Inflammatory macrophage (primary cell): ENCODE results near the gene NLN.

Experiments
- DNase-seq, 2 donors: peaks; one replicate each; pipeline ENCODE4 v3.0.0-alpha.2; 2020 to 2022

Gene NLN

DNA sequence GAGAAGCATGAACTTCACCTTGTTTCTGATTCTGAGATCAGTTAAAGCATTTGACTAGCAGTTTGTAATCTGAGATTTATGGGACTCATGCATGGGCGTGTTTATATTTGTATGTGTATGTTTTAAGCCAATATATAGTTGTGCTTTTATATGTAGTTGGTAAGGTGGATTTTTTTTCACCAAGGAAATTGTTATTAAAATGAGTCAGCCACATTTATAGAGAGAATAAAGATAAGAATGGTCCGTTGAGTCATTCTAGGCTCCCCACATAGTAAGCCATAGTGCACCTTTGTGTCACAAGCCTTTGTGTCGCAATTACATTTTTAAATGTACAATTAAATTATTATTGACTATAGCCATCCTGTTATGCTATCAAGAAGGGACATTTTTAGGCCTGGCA is 89.0 kb downstream of the NLN start:
- DNase-seq = no peak

DNA sequence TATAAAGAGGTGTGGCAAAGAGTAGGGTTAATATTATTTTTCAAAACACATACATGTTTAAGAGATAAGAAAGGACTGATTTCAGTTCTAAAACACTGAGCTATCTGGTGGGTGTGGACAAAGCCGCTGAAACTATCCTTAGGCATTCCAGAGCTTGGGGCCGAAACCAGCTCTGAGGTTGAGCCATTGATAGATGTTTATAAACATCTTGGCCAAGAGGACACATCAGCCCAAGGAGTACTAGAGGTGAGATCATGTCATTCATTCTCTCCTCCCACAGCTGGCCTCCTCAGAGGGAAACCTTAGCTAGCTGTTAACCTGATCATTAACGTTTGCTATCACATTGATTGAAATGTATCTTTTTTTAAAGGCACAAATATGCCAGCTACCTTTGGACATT is 89.9 kb downstream of the NLN start:
- no peak for DNase-seq

DNA sequence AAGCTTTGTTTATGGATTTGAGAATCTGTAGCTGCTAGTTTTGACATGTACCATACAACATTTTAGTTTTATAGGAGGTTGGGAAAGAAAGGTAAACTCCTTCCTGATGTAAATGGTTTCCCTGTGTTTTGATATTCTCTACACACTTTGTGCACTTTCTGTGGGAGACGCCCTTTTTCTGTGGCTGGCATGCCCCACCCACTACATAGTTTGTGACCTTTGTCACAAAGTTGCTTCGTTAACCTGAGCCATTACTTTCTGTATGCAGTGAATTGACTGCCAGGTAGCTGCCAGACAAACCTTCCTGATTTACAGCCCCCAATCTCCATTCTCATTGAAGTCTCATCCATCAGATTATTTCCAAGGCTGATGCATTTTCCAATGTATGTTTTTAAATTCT is 90.6 kb downstream of the NLN start:
- DNase-seq = no peak

DNA sequence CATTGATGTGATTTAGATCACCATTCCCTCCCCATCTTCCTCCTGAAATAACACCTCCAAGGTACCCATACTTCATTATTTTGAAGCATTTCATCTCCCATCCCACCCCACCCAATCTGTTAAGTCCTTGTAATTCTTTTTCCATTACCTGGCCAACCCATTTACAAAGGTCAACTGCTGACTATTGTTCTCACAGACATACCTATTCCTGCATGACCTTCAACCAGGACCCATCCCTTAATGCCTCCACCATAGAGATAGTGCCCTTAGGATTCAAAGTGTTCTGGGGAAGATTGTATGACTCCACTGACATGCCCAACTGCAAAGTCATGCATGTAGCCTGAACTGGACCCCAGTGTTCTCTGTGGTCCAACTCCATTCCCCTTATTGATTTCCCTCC is 91.2 kb downstream of the NLN start:
- DNase-seq = no peak

DNA sequence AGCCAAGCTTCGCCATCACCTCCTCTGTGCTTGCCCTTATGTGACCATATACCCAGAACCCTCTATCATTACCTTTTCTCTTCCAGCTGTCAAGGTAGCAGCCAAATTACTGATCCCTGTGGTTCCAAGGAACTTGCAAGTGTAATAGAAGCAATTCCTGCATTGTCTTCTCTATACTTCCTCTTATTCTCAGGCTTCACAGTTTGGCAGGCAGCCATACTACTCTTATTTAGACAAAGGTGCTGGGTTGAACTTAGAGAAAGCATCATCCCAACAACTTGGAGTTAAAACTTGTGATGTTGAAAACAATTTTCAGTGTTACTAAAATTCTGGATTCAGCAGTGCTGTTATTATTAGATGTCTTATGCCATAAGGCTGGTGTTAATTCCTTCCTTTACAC is 93.2 kb downstream of the NLN start:
- DNase-seq = peak; percentile 8 to 29

DNA sequence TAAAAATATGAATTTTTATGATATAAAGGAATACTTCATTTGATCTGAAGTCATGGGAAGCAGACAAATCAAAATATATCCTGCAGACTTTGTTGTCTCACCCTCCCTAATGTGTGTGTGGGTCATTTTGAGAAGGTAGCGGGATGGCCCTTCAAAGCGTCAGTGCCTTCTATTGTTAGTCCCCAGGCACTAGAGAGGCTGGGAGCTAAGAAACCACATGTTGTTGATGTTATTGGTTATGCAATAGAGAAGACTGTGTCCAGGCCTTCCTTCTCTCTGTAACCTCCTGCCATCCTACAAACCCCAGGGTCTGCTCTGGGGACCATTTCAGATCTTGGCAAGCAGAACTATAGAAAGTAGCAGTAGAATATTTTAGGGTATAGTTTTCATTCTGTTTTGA is 94.7 kb downstream of the NLN start:
- DNase-seq = no peak

DNA sequence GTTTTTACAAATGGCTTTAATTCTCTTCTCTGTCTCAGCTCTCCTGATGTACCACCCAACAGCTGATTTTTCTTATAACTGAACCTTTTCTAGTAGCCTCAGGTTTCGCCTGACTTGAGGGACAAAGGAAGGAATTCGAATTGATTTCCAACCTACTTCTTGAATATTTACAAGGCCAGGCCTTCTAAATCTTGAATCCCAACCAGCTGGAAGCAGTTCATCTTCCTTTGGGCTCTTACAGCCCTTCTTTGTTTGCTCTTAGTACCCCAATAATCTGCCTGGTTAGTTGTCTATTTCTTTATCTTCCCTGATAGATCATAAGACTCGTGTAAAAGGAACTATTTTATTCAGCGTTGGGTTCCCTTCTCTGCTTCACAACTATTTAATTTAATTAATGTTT is 95.9 kb downstream of the NLN start:
- DNase-seq = no peak

DNA sequence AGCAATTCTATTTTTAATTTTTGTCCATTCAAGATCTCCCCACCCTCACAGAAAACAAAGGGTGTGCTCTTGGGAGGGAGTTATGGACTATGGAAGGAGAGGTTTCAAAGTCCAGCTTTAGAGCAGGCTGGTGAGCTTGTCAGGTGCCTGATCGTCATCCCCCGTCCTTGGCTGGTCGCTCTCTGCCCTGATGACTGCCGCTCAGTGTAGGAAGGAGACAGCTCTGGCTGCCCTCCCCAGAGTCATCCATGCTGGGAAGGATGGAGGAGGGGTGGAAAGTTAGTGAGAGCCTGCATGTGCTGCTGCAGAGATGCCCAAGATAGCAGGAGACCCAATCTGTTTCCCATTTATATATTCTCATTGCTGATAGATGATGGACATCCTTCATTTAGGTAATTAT is 96.6 kb downstream of the NLN start:
- no peak for DNase-seq

DNA sequence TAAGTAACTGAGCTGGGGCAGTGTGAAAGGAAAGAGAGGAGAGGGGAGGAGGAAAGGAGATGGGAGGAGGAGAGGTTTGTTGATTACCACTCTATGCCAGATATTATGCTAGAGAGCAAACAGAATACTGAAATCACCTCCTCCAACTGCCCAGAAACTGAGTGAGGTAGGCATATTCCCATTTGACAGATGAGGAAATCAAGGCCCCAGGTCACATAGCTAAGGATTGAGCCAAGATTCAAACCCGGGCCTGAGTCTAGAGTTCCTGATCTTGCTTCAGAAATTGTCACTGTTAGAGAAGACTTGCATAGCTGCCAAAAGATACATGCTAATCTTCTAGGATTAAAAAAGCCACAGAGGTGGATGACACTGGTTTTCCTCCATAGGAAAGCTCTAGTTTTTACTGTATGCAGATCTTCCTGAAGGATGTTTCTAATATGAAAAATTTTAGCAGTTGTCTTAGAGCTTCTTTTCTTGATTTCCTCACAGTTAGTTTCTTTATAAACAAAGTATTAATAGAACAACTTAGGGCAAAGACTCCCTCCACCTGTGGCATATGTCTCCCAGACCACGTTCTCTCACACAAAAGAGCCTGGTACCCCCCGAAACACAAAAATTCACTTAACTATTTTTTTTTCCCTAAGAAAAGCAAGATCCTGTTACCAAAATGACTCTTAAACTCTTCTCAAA is 97.4 kb downstream of the NLN start:
- no peak for DNase-seq

DNA sequence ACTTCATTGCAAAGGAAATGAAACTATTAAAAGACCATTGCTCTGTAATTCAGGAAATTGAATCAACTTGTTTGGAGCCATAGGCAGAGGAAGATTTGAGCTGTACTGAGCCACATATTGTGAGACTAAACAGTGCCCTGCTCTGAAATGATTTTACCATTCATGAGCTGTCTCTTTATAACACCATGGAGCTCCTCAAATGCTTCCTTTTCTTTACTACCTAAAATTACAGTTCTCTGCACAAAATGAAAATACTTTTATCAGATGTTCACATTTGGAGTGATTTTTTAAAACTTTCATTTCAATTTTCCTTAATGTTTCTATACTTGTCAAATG is 97.9 kb downstream of the NLN start:
- DNase-seq = no peak

DNA sequence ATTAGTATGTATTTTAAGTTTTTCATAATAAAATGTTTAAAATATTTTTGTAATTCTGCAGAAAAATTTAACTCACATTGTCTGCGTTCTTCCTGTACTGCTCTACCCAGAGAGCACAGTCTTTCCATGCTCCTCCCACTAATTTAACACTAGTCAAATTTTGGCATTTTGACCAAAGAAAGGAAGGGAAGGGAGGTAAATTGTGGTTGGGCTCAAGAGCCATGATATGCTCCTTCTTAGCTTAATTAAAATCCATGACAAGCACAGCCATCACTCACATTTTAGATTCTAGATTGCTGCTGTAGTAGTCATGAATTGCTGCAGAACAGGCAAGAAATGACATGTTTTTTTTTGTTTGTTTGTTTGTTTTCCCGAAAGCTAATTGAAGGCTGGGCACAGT is 98.4 kb downstream of the NLN start:
- no peak for DNase-seq

DNA sequence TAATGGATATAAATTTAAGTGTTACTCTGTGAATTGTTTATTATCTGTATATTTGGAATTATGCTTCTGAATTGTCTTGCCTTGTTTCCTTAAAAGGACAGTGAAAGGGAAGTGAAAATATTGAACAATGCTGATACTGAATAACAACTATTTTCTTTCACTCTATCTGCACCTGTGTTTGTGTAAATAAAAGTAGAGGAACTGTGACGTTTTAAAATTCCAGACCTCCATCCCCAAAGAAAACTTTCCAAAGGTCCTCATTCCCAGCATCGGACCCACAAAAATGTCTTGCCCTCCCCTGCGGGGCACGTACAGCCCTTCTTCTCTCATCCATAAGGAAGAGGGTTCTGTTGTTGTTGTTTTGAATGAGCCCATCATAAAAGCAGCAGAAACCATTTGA is 100.0 kb downstream of the NLN start:
- no peak for DNase-seq

DNA sequence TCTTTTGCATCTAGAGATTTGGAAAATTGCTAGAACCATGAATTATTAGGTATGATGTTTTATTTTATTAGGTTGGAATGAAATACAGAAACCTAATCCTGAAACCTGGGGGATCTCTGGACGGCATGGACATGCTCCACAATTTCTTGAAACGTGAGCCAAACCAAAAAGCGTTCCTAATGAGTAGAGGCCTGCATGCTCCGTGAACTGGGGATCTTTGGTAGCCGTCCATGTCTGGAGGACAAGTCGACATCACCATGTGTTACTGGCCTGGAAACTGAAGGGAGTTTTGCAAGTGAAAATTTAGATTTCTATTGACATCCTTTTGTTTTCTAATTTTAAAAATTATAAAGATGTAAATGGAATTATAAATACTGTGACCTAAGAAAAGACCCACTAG is 100.7 kb downstream of the NLN start:
- no peak for DNase-seq

DNA sequence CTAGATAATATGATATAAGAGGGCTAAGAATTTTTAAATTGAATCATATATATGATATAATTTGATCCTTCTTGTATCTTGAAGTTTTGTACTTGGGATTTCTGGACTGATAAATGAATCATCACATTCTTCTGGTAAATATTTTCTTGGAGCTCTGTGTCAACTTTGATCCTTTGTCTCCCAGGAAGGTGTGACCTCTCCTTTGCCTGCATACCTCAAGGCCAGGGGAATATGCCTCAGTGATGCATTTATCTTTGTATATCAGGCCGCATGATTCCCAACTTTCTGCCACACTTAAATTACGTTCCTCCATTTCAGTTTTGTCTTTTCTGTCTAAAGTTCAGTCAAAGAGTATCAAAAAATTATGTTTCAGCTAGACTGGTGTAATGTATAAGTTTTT is 101.2 kb downstream of the NLN start:
- no peak for DNase-seq

DNA sequence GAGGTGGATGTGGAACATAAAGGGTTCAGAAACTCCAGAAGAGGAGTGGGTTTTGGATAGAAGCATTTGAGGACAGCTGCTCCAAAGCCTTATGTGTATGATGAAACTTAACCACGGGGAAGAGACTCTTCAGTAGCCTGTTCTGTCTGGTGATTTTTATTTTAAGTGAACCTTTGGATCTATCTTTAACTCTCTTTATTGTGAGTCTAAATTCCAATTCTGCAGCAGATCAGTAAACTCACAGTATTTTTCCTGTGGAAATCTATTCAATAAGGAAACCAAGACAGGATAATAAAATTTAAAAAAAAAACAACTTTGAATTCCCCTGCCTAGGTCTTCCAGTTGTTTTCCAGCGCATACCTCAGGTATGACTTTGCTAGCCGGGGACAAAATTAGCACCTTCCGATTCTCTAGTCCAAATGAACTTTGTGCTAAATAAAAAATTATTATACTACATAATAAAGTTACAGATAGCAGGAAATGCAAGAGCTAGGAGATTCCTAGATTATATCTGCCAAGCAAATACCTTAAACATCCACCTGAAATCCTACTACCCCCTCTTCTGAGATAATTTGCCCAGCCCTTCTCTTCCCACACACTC is 101.9 kb downstream of the NLN start:
- DNase-seq = no peak

DNA sequence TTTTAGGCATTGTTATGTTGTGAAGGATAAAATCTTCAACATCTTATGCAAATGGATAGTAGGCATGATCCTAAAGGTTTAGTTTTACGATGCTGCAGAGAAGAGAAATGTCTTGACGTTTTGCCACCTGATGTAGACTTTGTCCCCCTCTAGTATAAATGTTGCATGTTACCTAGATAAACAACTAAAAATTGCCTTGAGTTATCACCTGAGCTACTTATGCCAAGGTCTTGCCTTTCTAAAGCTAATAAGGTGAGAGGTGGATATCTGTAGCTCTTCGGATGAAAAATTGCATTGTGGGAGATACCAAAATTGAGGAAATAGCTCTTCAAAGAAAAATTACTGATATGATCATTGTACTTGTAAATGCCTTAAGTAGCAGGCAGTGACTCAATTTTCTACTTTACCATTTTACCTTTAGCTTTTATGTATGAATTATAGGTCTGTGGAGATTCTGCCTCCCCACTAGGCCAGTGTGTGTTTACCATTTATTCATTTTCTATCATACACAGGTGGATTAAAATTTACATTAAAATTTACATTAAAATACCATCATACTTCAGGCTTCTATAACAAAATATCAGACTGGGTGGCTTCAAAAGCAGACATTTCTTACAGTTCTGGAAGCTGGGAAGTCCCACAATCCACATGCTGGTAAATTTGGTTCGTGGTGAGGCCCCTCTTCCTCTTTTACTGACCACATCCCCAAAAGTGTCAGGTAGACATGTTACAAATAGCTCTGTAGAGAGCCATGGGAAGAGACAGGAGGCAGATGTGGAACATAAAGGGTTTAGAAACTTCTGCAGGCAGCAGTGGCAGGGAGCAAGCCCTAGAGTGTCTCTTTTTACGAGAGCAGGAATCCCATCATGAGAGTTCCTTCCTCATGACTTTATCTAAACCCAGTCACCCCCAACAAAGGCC is 103.7 kb downstream of the NLN start:
- peak; percentile 66 to 77 for DNase-seq

DNA sequence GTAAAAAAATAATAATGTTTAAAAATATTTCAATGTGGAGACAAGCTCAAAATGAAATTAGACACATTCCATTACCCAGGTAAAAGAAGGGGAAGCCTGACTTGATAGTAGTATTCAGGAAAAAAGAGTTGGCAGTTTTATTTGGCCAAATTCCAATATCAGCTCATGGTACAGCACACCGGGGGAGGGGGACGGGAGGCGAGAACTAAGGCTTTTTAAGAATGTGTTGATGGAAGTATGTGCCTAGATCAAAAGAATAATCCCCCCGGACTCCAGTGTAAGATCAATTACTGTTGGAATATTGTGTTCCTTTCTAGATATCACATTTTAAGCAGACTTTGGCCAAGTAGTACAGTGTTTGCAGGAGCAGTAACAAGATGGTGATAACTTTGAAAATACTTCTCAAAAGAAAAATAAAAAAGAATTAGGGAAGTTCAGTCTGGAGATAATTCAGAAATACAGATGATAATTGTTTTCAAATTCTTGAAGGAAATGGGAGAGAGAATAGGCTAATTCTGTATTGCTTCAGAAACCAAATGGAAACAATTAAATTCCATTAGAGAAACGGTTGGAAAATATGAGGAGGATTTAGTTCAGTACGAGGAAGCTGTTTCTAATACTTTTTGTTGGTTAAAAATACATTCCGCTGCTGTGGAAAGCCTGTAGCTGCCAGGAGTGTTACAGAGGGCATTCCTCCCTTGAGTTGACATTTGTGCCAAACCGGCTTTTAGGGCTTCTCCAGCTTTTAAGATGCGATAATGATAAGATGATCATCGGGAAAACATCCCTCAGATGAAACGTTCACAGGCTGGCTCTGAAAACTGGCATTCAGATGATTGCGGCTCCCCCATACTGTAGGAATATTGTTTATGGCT is 106.3 kb downstream of the NLN start:
- no peak for DNase-seq

DNA sequence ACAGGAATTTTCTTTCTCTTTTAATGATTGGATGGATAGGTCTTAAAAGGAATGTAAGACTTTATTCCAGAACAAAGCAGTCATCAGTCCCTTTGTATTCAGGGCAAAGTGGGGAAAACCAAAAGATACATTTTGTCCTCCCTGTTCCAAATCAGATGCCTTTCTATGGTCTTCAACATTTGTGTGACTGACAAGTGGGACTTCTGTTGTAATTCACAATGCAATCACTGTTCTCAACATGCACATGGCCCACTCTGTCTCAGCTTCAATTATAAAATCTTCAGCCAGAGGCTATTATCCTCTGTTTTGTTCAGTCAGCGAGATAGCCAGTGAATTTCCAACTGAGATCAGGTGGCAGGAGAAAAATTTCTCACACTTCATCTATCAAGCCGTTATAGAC is 108.9 kb downstream of the NLN start:
- no peak for DNase-seq

DNA sequence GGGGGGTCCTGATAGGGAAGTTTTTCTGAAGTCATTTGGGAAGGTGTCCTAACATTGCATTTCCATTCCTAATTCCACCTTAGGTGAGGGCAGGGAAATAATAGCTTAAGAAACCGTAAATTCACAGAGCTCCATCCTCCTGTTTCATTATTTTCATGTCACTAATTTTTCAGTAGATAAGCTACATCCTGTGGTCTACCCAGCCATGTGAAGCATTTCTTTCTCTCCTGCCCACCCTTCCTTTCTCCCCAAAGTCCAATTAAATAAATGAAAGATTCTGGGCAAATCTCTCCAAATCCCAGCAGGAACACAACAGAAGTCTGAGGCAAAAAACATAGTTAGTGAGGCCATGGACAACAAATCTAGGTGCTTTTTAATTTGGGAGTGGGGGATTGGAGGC is 109.3 kb downstream of the NLN start:
- DNase-seq = no peak

DNA sequence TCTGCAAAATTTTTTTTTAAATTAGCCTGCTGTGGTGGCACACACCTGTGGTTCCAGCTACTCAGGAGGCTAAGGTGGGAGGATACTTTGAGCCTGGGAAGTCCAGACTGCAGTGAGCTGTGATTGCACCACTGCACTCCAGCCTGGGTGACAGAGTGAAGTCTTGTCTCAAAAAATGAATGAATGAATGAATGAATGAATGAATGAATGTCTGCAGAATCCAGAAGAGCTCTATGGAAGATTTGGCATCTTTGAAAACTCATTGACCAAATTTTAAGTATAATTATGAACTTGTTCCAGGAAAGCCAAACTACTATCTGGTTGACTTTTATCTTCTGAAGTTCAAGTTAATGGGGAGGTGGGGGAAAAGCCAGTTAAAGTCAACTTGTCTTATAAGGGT is 110.1 kb downstream of the NLN start:
- DNase-seq = no peak

DNA sequence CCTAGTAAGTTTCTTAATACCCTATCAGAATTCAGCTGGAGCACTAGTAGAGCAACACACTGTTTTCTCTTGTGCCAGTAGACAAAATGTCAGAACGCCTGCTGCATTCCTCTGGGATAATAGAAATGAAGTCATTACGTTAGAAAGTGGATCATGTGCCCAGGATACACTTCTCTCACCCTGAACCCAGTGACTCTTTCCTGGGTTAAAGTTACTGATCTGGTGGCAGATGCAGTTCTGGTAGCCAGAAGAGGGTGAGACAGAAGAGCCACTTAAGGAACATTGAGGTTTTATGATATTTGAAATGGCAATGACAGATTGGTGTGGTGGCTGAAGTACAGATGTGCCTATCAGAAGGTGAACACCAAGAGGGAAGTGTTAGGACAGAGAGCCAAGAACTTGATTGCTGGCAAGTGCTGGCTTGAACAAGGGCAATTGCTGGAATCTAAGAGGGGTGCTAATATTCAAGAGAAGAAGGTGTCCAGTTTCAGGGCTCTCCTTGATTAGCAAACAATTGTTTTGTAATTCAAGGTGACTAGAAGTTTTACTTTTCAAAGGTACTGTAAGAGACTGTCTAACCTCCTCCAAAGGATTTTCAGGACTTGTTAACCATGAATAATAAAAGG is 110.7 kb downstream of the NLN start:
- no peak for DNase-seq

DNA sequence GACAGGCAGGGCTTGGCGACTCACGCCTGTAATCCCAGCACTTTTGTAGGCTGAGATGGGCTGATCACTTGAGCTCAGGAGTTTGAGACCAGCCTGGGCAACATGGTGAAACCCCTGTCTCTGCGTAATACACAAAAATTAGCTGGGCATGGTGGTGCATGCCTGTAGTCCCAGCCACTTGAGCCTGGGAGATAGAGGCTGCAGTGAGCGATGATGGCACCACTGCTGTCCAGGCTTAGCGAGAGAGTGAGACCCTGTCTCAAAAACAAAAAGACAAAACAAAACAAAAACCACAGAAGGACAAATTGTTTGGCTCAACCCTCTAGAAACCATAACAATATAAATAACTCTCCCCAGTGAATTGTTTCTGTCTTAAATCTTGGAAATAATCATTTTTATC is 111.8 kb downstream of the NLN start:
- no peak for DNase-seq

DNA sequence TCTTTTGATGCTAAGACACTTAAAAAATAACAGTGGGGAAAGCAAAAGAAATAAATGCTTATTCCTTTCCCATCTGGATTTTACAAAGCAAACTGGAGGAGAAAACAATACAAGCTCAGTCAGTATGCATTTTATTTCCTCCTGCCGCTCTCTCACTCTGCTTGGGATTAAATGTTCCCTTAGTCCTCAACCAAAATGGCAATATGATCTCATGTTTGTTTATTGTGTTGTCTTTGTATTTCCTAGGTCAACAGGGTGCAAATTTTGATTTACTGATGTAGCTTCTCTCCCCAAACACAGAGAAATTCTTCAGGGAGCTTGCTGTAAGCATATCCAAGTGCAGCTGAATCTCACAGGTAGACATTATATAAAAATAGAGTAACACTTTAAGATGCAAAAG is 112.3 kb downstream of the NLN start:
- DNase-seq = no peak
